ENCODE measurements around the gene EFS.
"Not testable (repeated sequence)": the region's sequence is repeated elsewhere in the genome, so short reads cannot be mapped to it uniquely, and the experiment has no call there.

The EFS gene

GRCh38 chr14:23399591-23399990, 34.6 kb upstream of the EFS start:
- no peak for DNase-seq (ENCODE audit: low read depth)

GRCh38 chr14:23399136-23399535, 34.2 kb upstream of the EFS start:
- no peak for DNase-seq (ENCODE audit: low read depth)

- DNase-seq (ENCODE audit: low read depth): no peak
Measured at GRCh38 chr14:23398348-23398747, 33.4 kb upstream of the EFS start.

GRCh38 chr14:23396781-23397407, 31.9 kb upstream of the EFS start:
- DNase-seq (ENCODE audit: low read depth): no peak

- DNase-seq (ENCODE audit: low read depth): no peak
Measured at GRCh38 chr14:23396126-23396525, 31.2 kb upstream of the EFS start.

GRCh38 chr14:23392613-23393012, 27.6 kb upstream of the EFS start:
- DNase-seq (ENCODE audit: low read depth): no peak

GRCh38 chr14:23389871-23390270, 24.9 kb upstream of the EFS start:
- DNase-seq (ENCODE audit: low read depth): not testable (repeated sequence)

GRCh38 chr14:23389396-23389795, 24.4 kb upstream of the EFS start:
- no peak for DNase-seq (ENCODE audit: low read depth)

GRCh38 chr14:23388996-23389395, 24.0 kb upstream of the EFS start:
- DNase-seq (ENCODE audit: low read depth): no peak

GRCh38 chr14:23387916-23388882, 23.2 kb upstream of the EFS start:
- no peak for DNase-seq (ENCODE audit: low read depth)

GRCh38 chr14:23386999-23387398, 22.0 kb upstream of the EFS start:
- DNase-seq (ENCODE audit: low read depth): no peak

GRCh38 chr14:23386266-23386657, 21.3 kb upstream of the EFS start:
- not testable (repeated sequence) for DNase-seq (ENCODE audit: low read depth)

- no peak for DNase-seq (ENCODE audit: low read depth)
Measured at GRCh38 chr14:23385642-23386265, 20.8 kb upstream of the EFS start.

- DNase-seq (ENCODE audit: low read depth): no peak
Measured at GRCh38 chr14:23385244-23385641, 20.3 kb upstream of the EFS start.

GRCh38 chr14:23384364-23385080, 19.6 kb upstream of the EFS start:
- no peak for DNase-seq (ENCODE audit: low read depth)

- DNase-seq (ENCODE audit: low read depth): no peak
Measured at GRCh38 chr14:23382731-23383440, 17.9 kb upstream of the EFS start.

- DNase-seq (ENCODE audit: low read depth): no peak
Measured at GRCh38 chr14:23382276-23382675, 17.3 kb upstream of the EFS start.

GRCh38 chr14:23381871-23382270, 16.9 kb upstream of the EFS start:
- DNase-seq (ENCODE audit: low read depth): no peak

- no peak for DNase-seq (ENCODE audit: low read depth)
Measured at GRCh38 chr14:23380976-23381375, 16.0 kb upstream of the EFS start.

- DNase-seq (ENCODE audit: low read depth): no peak
Measured at GRCh38 chr14:23380197-23380914, 15.4 kb upstream of the EFS start.
